K562 (cell line): ENCODE data around the gene CDH12.

ENCODE experiments used
- EZH2 ChIP-seq: IDR thresholded peaks from 2 replicates; pipeline ENCODE4 v1.6.1; 2012; ENCODE audit warnings: low read depth, mild to moderate bottlenecking, inconsistent platforms, low read length, borderline replicate concordance
- MTA2 ChIP-seq: fragments of 450-650 bp; IDR thresholded peaks from 2 replicates; pipeline ENCODE4 v1.6.1; 2016; ENCODE audit warnings: low read depth
- NFYB ChIP-seq: IDR thresholded peaks from 2 replicates; pipeline ENCODE4 v1.6.1; 2011; ENCODE audit warnings: mild to moderate bottlenecking, moderate library complexity; ENCODE audit not compliant: insufficient read length; ENCODE audit errors: extremely low read depth
- POLR2AphosphoS5 ChIP-seq: IDR thresholded peaks from 2 replicates; pipeline ENCODE4 v1.6.1; 2011; ENCODE audit warnings: mild to moderate bottlenecking, low read depth, low read length, moderate library complexity; ENCODE audit not compliant: control insufficient read depth, insufficient read depth
- TEAD4 ChIP-seq, 2 experiments: sonication (generic) in 1 of 2; formaldehyde crosslinking in 1 of 2; IDR thresholded peaks; 2 replicates each; pipeline versions ENCODE4 v1.6.1 to v1.8.0; 2012 to 2022; ENCODE audit warnings: borderline replicate concordance in 1 of 2, inconsistent platforms in 1 of 2, low read length in 1 of 2, mild to moderate bottlenecking in 1 of 2, missing genetic modification reagents in 1 of 2
- ZNF311 ChIP-seq: fragments of 250-450 bp; sonication (Bioruptor Pico); IDR thresholded peaks from 2 replicates; pipeline ENCODE4 v1.4.0; 2020; ENCODE audit warnings: mild to moderate bottlenecking, moderate library complexity

- no peak for TF ChIP-seq NFYB
- no peak for TF ChIP-seq POLR2AphosphoS5
- TF ChIP-seq TEAD4 (IDR thresholded peaks at IDR 0.05; ENCODE audit: low read length) = no peak
- no peak for TF ChIP-seq TEAD4 (CRISPR knock-in tag; IDR thresholded peaks at IDR 0.05; ENCODE audit: borderline replicate concordance)
- TF ChIP-seq MTA2 = no peak
- no peak for TF ChIP-seq EZH2
- TF ChIP-seq ZNF311 = no peak
Observed at GRCh38 chr5:21773456-21773855, 1079.7 kb downstream of the CDH12 start.
